ENCODE measurements around the gene ADGRF5.

ADGRF5 gene

GRCh38 chr6:46808806-46809205, 112.9 kb downstream of the ADGRF5 start:
- no peaks in the 10 kb centered on the region for H3K4me1 ChIP-seq (ENCODE audit: insufficient read depth, poor library complexity, severe bottlenecking)
- H3K36me3 ChIP-seq (ENCODE audit: low read depth), result no peaks in the 10 kb centered on the region
- no peak overlapping the region for H3K4me3 ChIP-seq (ENCODE audit: severe bottlenecking)
- no peak for ATAC-seq (ENCODE audit: low read depth)
- H3K9me3 ChIP-seq (ENCODE audit: severe bottlenecking), result no peaks in the 10 kb centered on the region
- no peak for TF ChIP-seq CTCF (IDR thresholded peaks at IDR 0.05; ENCODE audit: poor library complexity, severe bottlenecking)
- no peak for DNase-seq (ENCODE audit: low spot score)
- H3K27ac ChIP-seq (ENCODE audit: poor library complexity, severe bottlenecking), result no peak overlapping the region
- no peaks in the 10 kb centered on the region for H3K27me3 ChIP-seq (ENCODE audit: insufficient read depth, poor library complexity, severe bottlenecking)

Data from RWPE2 (cell line).